ENCODE results near the gene IGFBPL1. TPM values are rescaled to one million over a fixed set of nuclear protein-coding genes. Genes with fewer than 3 reads are reported as not detected.

The IGFBPL1 gene
- total and polyA plus RNA-seq, 2 of the 8 experiments (the other 6 are each of a cell fraction or from before 2014, with no cell fraction given), result 31.3 to 33.8 TPM

- H4K91ac ChIP-seq (replicated peaks; ENCODE audit: insufficient read length, low read length), result no peak overlapping the region
- FAIRE-seq (no peak), DNase-seq (ENCODE audit: low read depth in 1 of 2, low spot score in 2 of 2) (no peak)
- no peak overlapping the region for H3K9ac ChIP-seq (replicated peaks in 1 of 4; ENCODE audit: extremely low read depth in 1 of 4, low read depth in 3 of 4, low read length in 3 of 4)
- no peaks in the 10 kb centered on the region for H3K23me2 ChIP-seq (ENCODE audit: low read depth, low read length)
- ChIA-PET CTCF (ENCODE audit: partially characterized antibody) (interaction anchor here (0.7 to 5.5 kb wide), 4 partner anchors 17 to 521 kb away, joined by 3 to 47 read pairs (median 4); no protein-coding TSS in a partner anchor), POLR2A (ENCODE audit: partially characterized antibody) (interaction anchor here (0.6 to 0.7 kb wide), 2 partner anchors 21 to 869 kb away, joined by 3 read pairs; no protein-coding TSS in a partner anchor)
- no peak overlapping the region for H4K5ac ChIP-seq (ENCODE audit: insufficient read length, low read depth, low read length)
- H2AK5ac ChIP-seq (ENCODE audit: low read depth, low read length), result no peak overlapping the region
- no peaks in the 10 kb centered on the region for H3K79me2 ChIP-seq (ENCODE audit: control insufficient read depth in 1 of 2, insufficient read depth in 2 of 2, low read length in 2 of 2)
- peaks cover 0 to 4% (median under 1%) of the 10 kb centered on the region in 4 experiments; a peak in 3 of 7 replicates for H3K27me3 ChIP-seq (replicated peaks in 1 of 4; ENCODE audit: control insufficient read depth in 3 of 4, extremely low read depth in 1 of 4, insufficient read depth in 3 of 4, low read length in 3 of 4)
- H3K4ac ChIP-seq (replicated peaks; ENCODE audit: insufficient read length, low read depth, low read length), result no peak overlapping the region
- H2BK20ac ChIP-seq (ENCODE audit: low read length), result 0 out of 2 replicates have a peak overlapping the region, but pooled peaks have one; percentile 43
- H3K4me1 ChIP-seq (replicated peaks in 1 of 4; ENCODE audit: control insufficient read depth in 3 of 4, insufficient read depth in 4 of 4, low read length in 3 of 4), result no peaks in the 10 kb centered on the region
- H3K9me3 ChIP-seq (ENCODE audit: insufficient read depth in 2 of 2, low read depth in 1 of 2, low read length in 1 of 2), result 0 out of 4 replicates have a peak, but pooled peaks cover 0 to 5% of the 10 kb centered on the region in 2 experiments
- no peak overlapping the region for H3K14ac ChIP-seq (ENCODE audit: insufficient read length)
- H2BK5ac ChIP-seq (ENCODE audit: low read depth, low read length), result no peak overlapping the region
- H3K27ac ChIP-seq (ENCODE audit: low read depth, low read length), result no peak overlapping the region
- no peak for TF ChIP-seq BCL11A (IDR thresholded peaks at IDR 0.05; ENCODE audit: low read depth in 2 of 2, low read length in 2 of 2)
- no peak for TF ChIP-seq RAD21 (IDR thresholded peaks at IDR 0.05 in 1 of 2, conservative IDR thresholded peaks at IDR 0.05 in 1 of 2; ENCODE audit: low read depth in 2 of 2, low read length in 2 of 2)
- no peak for TF ChIP-seq CTBP2 (IDR thresholded peaks at IDR 0.05; ENCODE audit: borderline replicate concordance, insufficient read depth, insufficient read length, low read length)
- TF ChIP-seq CEBPB (IDR thresholded peaks at IDR 0.05; ENCODE audit: low read depth, low read length), result no peak
- TF ChIP-seq RNF2 (IDR thresholded peaks at IDR 0.05; ENCODE audit: borderline replicate concordance, low read depth, low read length, missing control alignments, poor library complexity, severe bottlenecking), result no peak
- no peak for TF ChIP-seq KDM5A (IDR thresholded peaks at IDR 0.05; ENCODE audit: low read length)
- no peak for TF ChIP-seq NANOG (IDR thresholded peaks at IDR 0.05; ENCODE audit: insufficient read depth, low read depth, low read length, poor library complexity, severe bottlenecking)
- TF ChIP-seq SIN3A (conservative IDR thresholded peaks at IDR 0.05 in 1 of 2, IDR thresholded peaks at IDR 0.05 in 1 of 2; ENCODE audit: low read depth in 1 of 2, low read length in 2 of 2), result no peak
- no peak overlapping the region for H2BK15ac ChIP-seq (ENCODE audit: low read length)
- no peak overlapping the region for H3K18ac ChIP-seq (ENCODE audit: extremely low read depth, low read length)
- WGBS, 2 experiments (ENCODE audit: extremely low coverage in 1 of 2, insufficient coverage in 1 of 2, insufficient read length in 1 of 2, insufficient replicate concordance in 2 of 2, low coverage in 1 of 2, low lambda C conversion rate in 2 of 2, missing lambda C conversion rate in 1 of 2), result 91% methylated on average over 3 of the region's 3 CpGs; no CpG with 5 or more reads in 1 of the 2 experiments
- no peak overlapping the region for H3K23ac ChIP-seq (ENCODE audit: insufficient read length)
- H3K4me3 ChIP-seq (ENCODE audit: extremely low read depth in 1 of 4, insufficient read depth in 2 of 4, low read depth in 3 of 4, low read length in 4 of 4), result no peak overlapping the region
- H2BK120ac ChIP-seq (replicated peaks; ENCODE audit: low read depth, low read length), result no peak overlapping the region
- no peaks in the 10 kb centered on the region for H4K20me1 ChIP-seq (replicated peaks in 1 of 2; ENCODE audit: control insufficient read depth in 1 of 2, insufficient read depth in 2 of 2, low read length in 2 of 2)
- no peak overlapping the region for H4K8ac ChIP-seq (ENCODE audit: extremely low read depth, insufficient read depth, low read length)
- no peak overlapping the region for H3K4me2 ChIP-seq (ENCODE audit: insufficient read depth in 1 of 2, low read depth in 2 of 2, low read length in 2 of 2)
- no peak overlapping the region for H3K56ac ChIP-seq (replicated peaks; ENCODE audit: insufficient read length, low read depth, low read length)
- no peaks in the 10 kb centered on the region for H3K79me1 ChIP-seq (ENCODE audit: low read depth, low read length)
- H3K36me3 ChIP-seq (ENCODE audit: control insufficient read depth in 2 of 4, insufficient read depth in 4 of 4, low read length in 3 of 4), result no peaks in the 10 kb centered on the region
- no peak overlapping the region for H2BK12ac ChIP-seq (ENCODE audit: low read depth, low read length)
- no peak overlapping the region for H2AFZ ChIP-seq (ENCODE audit: low read length)
Measured at GRCh38 chr9:38434853-38435252, 10.6 kb upstream of the IGFBPL1 start.

All from H1 (cell line).